ENCODE results near the gene ARF1.

GRCh38 chr1:228117335-228117734, 34.8 kb downstream of the ARF1 start:
- TF ChIP-seq POLR2AphosphoS5 (IDR thresholded peaks at IDR 0.05), result no peak
- TF ChIP-seq CTCF (IDR thresholded peaks at IDR 0.05), result no peak
- TF ChIP-seq POLR2A (IDR thresholded peaks at IDR 0.05), result no peak

Measured in suprapubic skin (tissue), 4 donors.